Type B pancreatic cell (in vitro differentiated cells): Measurements from ENCODE around the gene CLMP. TPM values are rescaled to one million over a fixed set of nuclear protein-coding genes. Genes with fewer than 3 reads are reported as not detected.

Experiments
- DNase-seq: peaks from one replicate; pipeline ENCODE4 v3.0.0; 2021; ENCODE audit warnings: mixed read lengths; ENCODE audit not compliant: unreplicated experiment; ENCODE audit errors: extremely low spot score
- H3K27ac Mint-ChIP-seq: 2 replicates; pipeline ENCODE4 v1.8.0; 2021; ENCODE audit warnings: mild to moderate bottlenecking, mixed read lengths
- H3K27me3 Mint-ChIP-seq: 2 replicates; pipeline ENCODE4 v1.8.0; 2021; ENCODE audit warnings: mixed read lengths
- H3K36me3 Mint-ChIP-seq: 2 replicates; pipeline ENCODE4 v1.8.0; 2021; ENCODE audit warnings: mixed read lengths
- H3K4me1 Mint-ChIP-seq: one replicate; pipeline ENCODE4 v1.8.0; 2021; ENCODE audit warnings: mixed read lengths; ENCODE audit not compliant: unreplicated experiment
- H3K4me3 Mint-ChIP-seq: 2 replicates; pipeline ENCODE4 v1.8.0; 2021; ENCODE audit warnings: mild to moderate bottlenecking, mixed read lengths
- H3K9me3 Mint-ChIP-seq: 2 replicates; pipeline ENCODE4 v1.8.0; 2021; ENCODE audit warnings: mixed read lengths
- total RNA-seq: library from RNA; stranded (reverse); gene quantifications from 2 replicates; pipeline ENCODE4 v1.2.1, GENCODE V29; 2021; ENCODE audit warnings: low replicate concordance
- TF ChIP-seq, protein P1 (sequence below): fragments of 200-600 bp; sonication (generic); conservative IDR thresholded peaks from 2 replicates; pipeline ENCODE4 v1.5.0; 2021; ENCODE audit warnings: antibody characterized with exemption, mild to moderate bottlenecking

CLMP gene
- total RNA-seq, 1 donor from 2014 or later, result 65.7 TPM

DNA sequence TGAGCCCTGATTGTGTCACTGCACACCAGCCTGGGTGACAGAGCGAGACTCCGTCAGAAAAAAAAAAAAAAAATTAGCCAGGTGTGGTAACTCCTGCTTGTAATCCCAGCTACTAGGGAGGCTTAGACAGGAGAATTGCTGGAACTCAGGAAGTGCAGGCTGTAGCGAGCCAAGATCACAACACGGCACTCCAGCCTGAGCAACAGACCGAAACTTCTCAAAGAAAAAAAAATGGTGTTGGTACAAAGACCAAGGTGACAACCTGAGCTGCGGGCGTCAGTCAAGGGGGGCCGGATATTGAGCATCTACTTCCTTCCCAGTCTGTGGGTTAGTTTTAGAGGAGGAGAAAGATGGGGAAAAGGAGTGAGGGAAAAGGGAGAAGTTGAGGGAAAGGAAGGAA, 84.7 kb downstream of the CLMP start:
- DNase-seq, result no peak
- H3K36me3 Mint-ChIP-seq, result peaks cover 3% of the 10 kb centered on the region
- no peaks in the 10 kb centered on the region for H3K27me3 Mint-ChIP-seq
- H3K27ac Mint-ChIP-seq, result no peak overlapping the region
- H3K4me3 Mint-ChIP-seq, result no peak overlapping the region
- H3K4me1 Mint-ChIP-seq, result peaks cover 13% of the 10 kb centered on the region
- TF ChIP-seq, protein P1, sequence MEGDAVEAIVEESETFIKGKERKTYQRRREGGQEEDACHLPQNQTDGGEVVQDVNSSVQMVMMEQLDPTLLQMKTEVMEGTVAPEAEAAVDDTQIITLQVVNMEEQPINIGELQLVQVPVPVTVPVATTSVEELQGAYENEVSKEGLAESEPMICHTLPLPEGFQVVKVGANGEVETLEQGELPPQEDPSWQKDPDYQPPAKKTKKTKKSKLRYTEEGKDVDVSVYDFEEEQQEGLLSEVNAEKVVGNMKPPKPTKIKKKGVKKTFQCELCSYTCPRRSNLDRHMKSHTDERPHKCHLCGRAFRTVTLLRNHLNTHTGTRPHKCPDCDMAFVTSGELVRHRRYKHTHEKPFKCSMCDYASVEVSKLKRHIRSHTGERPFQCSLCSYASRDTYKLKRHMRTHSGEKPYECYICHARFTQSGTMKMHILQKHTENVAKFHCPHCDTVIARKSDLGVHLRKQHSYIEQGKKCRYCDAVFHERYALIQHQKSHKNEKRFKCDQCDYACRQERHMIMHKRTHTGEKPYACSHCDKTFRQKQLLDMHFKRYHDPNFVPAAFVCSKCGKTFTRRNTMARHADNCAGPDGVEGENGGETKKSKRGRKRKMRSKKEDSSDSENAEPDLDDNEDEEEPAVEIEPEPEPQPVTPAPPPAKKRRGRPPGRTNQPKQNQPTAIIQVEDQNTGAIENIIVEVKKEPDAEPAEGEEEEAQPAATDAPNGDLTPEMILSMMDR, result no peak
- H3K9me3 Mint-ChIP-seq, result no peaks in the 10 kb centered on the region

DNA sequence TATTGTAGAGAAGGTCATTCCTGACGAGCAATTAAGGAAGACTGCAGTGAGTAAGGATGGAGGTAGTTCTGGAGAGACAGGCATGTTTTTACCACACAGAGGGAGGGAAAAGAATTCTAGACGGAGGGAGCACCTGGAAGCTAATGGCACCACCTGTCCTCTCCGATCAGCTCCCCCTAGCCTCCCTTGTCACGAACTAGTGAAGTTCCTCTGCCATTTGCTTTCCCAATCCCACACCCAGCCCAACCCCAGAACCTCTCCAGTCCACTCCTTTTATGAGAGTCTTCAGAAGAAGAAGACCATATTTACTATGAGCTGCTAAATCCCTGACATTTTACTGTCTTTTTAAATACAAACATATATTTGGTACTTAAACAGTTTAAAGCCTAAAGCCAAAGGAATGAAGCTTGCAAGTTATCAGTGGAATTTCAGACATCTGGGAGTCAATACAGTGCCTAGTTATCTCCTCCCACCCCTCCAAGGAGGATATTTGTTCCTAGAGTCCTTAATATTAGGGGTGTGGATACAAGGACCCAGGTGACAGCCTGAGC, 87.0 kb downstream of the CLMP start:
- no peaks in the 10 kb centered on the region for H3K27me3 Mint-ChIP-seq
- no peak for DNase-seq
- TF ChIP-seq, protein P1, result no peak
- no peak overlapping the region for H3K27ac Mint-ChIP-seq
- H3K4me3 Mint-ChIP-seq, result no peak overlapping the region
- no peaks in the 10 kb centered on the region for H3K36me3 Mint-ChIP-seq
- no peaks in the 10 kb centered on the region for H3K9me3 Mint-ChIP-seq
- H3K4me1 Mint-ChIP-seq, result peaks cover 18% of the 10 kb centered on the region

DNA sequence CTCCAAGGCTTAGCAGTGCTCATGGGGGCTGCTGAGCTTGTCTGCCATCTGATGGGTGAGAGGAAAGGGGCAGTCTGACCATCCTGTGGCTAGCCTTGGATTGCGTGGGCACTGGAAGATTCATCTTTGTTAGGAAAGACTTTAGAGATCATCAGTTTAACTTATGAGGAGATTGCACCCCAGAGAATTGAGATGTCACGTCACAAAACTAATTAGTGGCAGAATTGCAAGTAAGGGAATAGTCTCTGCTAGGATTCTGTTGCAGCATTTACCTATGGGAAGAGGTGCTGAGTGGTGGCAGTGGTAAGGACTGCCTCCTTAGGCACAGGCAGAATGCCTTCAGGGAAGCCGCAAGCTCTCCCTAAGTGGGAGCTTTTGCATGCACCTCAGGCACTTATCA, 90.4 kb downstream of the CLMP start:
- Mint-ChIP-seq H3K27me3 (no peaks in the 10 kb centered on the region), H3K36me3 (no peaks in the 10 kb centered on the region), H3K4me3 (no peak overlapping the region), H3K4me1 (peaks cover 15% of the 10 kb centered on the region), H3K27ac (no peak overlapping the region), H3K9me3 (no peaks in the 10 kb centered on the region)
- no peak for DNase-seq
- TF ChIP-seq, protein P1, result no peak

DNA sequence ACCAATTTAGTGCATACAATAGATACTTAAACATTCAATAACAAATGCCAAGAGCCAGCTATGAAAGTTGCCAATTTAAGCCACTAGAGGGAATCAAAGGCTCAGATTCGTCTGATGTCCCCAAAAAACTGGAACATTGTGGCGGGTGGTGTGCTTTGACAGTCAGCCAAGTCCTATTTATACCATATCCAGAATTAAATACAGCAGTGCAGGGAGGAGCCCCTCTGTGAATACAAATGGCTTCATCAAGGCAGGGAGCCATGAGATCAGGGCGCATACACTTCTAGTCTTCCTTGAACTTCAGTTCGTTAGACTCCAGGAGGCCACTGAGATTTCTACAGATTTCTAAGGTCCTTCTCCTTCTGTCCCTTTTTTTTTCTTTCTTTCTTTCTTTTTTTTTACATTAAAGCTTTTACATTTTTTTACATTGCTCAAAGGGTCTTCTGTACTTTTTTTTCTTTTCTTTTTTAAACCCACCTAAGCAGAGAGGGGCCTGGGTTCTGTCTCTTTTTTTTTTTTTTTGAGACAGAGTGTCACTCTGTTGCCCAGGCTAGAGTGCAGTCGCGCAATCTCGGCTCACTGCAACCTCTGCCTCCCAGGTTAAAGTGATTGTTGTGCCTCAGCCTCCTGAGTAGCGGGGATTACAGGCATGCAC, 91.6 kb downstream of the CLMP start:
- Mint-ChIP-seq H3K4me1 (peaks cover 11% of the 10 kb centered on the region), H3K4me3 (no peak overlapping the region), H3K9me3 (no peaks in the 10 kb centered on the region), H3K27me3 (no peaks in the 10 kb centered on the region), H3K27ac (no peak overlapping the region), H3K36me3 (no peaks in the 10 kb centered on the region)
- TF ChIP-seq, protein P1, result peak; percentile 80
- no peak for DNase-seq

GRCh38 chr11:123100379-123101085, 94.5 kb downstream of the CLMP start:
- H3K4me1 Mint-ChIP-seq, result peaks cover 6% of the 10 kb centered on the region
- no peaks in the 10 kb centered on the region for H3K9me3 Mint-ChIP-seq
- no peak overlapping the region for H3K4me3 Mint-ChIP-seq
- DNase-seq, result no peak
- H3K27me3 Mint-ChIP-seq, result no peaks in the 10 kb centered on the region
- TF ChIP-seq, protein P1, result no peak
- H3K27ac Mint-ChIP-seq, result no peak overlapping the region
- H3K36me3 Mint-ChIP-seq, result peaks cover 6% of the 10 kb centered on the region
